H9 (cell line): ENCODE data around the gene OR51M1. TPM values are rescaled to one million over a fixed set of nuclear protein-coding genes. Genes with fewer than 3 reads are reported as not detected.

Source experiments
- DNase-seq: peaks from one replicate; pipeline ENCODE4 v3.0.0-alpha.2; 2017
- H2AFZ ChIP-seq: one replicate; pipeline ENCODE4 v1.6.1; 2013; ENCODE audit warnings: mild to moderate bottlenecking, low read length, control low read depth, moderate library complexity
- H2AK5ac ChIP-seq: 2 replicates; pipeline ENCODE4 v1.6.1; 2013; ENCODE audit warnings: low read length, control low read depth, mixed read lengths; ENCODE audit not compliant: insufficient read length
- H2BK120ac ChIP-seq: one replicate; pipeline ENCODE4 v1.6.1; 2013; ENCODE audit warnings: low read depth, mild to moderate bottlenecking, low read length, control low read depth, inconsistent platforms; ENCODE audit not compliant: poor library complexity, severe bottlenecking
- H2BK12ac ChIP-seq: 2 replicates; pipeline ENCODE4 v1.6.1; 2013; ENCODE audit warnings: low read length, control low read depth, mixed read lengths, low read depth; ENCODE audit not compliant: insufficient read length
- H2BK15ac ChIP-seq: 2 replicates; pipeline ENCODE4 v1.6.1; 2013; ENCODE audit warnings: low read depth, low read length, control low read depth
- H2BK20ac ChIP-seq: one replicate; pipeline ENCODE4 v1.6.1; 2013; ENCODE audit warnings: low read depth, mild to moderate bottlenecking, low read length, control low read depth, inconsistent platforms; ENCODE audit not compliant: poor library complexity, severe bottlenecking
- H2BK5ac ChIP-seq: 2 replicates; pipeline ENCODE4 v1.6.1; 2013; ENCODE audit warnings: low read length, control low read depth, mixed read lengths; ENCODE audit not compliant: insufficient read length
- H3K14ac ChIP-seq: 2 replicates; pipeline ENCODE4 v1.6.1; 2013; ENCODE audit warnings: low read length, control low read depth; ENCODE audit not compliant: insufficient read depth
- H3K18ac ChIP-seq: 2 replicates; pipeline ENCODE4 v1.6.1; 2013; ENCODE audit warnings: low read depth, mild to moderate bottlenecking, mixed read lengths, low read length, control low read depth; ENCODE audit not compliant: insufficient read length
- H3K23ac ChIP-seq: 2 replicates; pipeline ENCODE4 v1.6.1; 2013; ENCODE audit warnings: low read length, control low read depth, mixed read lengths, low read depth; ENCODE audit not compliant: insufficient read length
- H3K23me2 ChIP-seq: 2 replicates; pipeline ENCODE4 v1.6.1; 2013; ENCODE audit warnings: low read depth, mild to moderate bottlenecking, mixed read lengths, low read length, control low read depth; ENCODE audit not compliant: insufficient read length, poor library complexity, severe bottlenecking
- H3K27ac ChIP-seq: 2 replicates; pipeline ENCODE4 v1.5.1; 2013; ENCODE audit warnings: low read length, control low read depth, mixed read lengths, low read depth; ENCODE audit not compliant: insufficient read length
- H3K27me3 ChIP-seq: 2 replicates; pipeline ENCODE4 v1.6.1; 2013; ENCODE audit warnings: low read length, control low read depth, inconsistent platforms; ENCODE audit not compliant: insufficient read depth
- H3K4ac ChIP-seq: 2 replicates; pipeline ENCODE4 v1.6.1; 2013; ENCODE audit warnings: low read depth, mild to moderate bottlenecking, control low read depth, inconsistent platforms, low read length, moderate library complexity
- H3K4me1 ChIP-seq: 2 replicates; pipeline ENCODE4 v1.6.1; 2013; ENCODE audit warnings: low read length, control low read depth, inconsistent platforms; ENCODE audit not compliant: insufficient read depth
- H3K4me2 ChIP-seq: 2 replicates; pipeline ENCODE4 v1.6.1; 2013; ENCODE audit warnings: low read length, control low read depth, mixed read lengths; ENCODE audit not compliant: insufficient read length, insufficient read depth
- H3K56ac ChIP-seq: 2 replicates; pipeline ENCODE4 v1.6.1; 2013; ENCODE audit warnings: low read depth, mild to moderate bottlenecking, mixed read lengths, low read length, control low read depth; ENCODE audit not compliant: insufficient read length
- H3K79me1 ChIP-seq: 2 replicates; pipeline ENCODE4 v1.6.1; 2013; ENCODE audit warnings: low read depth, mild to moderate bottlenecking, moderate library complexity, low read length, control low read depth, inconsistent platforms; ENCODE audit not compliant: insufficient read depth, poor library complexity, severe bottlenecking
- H3K79me2 ChIP-seq: 2 replicates; pipeline ENCODE4 v1.6.1; 2013; ENCODE audit warnings: low read length, control low read depth, inconsistent platforms; ENCODE audit not compliant: insufficient read depth
- H3K9ac ChIP-seq: 2 replicates; pipeline ENCODE4 v1.6.1; 2013; ENCODE audit warnings: low read length, control low read depth, mixed read lengths; ENCODE audit not compliant: insufficient read length; ENCODE audit errors: extremely low read depth
- H3K9me3 ChIP-seq: one replicate; pipeline ENCODE4 v1.6.1; 2013; ENCODE audit warnings: low read depth, low read length, inconsistent platforms; ENCODE audit not compliant: control insufficient read depth
- H3T11ph ChIP-seq: one replicate; pipeline ENCODE4 v1.6.1; 2013; ENCODE audit warnings: mild to moderate bottlenecking, low read length, control low read depth, inconsistent platforms
- H4K20me1 ChIP-seq: one replicate; pipeline ENCODE4 v1.6.1; 2013; ENCODE audit not compliant: control insufficient read depth, insufficient read length, insufficient read depth
- H4K5ac ChIP-seq: 2 replicates; pipeline ENCODE4 v1.6.1; 2013; ENCODE audit warnings: low read depth, mild to moderate bottlenecking, mixed read lengths, low read length, control low read depth; ENCODE audit not compliant: insufficient read length
- H4K8ac ChIP-seq: replicated peaks from 2 replicates; pipeline ENCODE4 v1.6.1; 2013; ENCODE audit warnings: low read length, control low read depth, mixed read lengths, low read depth; ENCODE audit not compliant: insufficient read length
- H4K91ac ChIP-seq: 2 replicates; pipeline ENCODE4 v1.6.1; 2013; ENCODE audit warnings: low read depth, mild to moderate bottlenecking, moderate library complexity, mixed read lengths, low read length, control low read depth; ENCODE audit not compliant: insufficient read length
- H3K27ac Mint-ChIP-seq, 3 experiments: 2 replicates in 2 of 3; 3 replicates in 1 of 3; pipeline ENCODE4 v1.8.0; 2020 to 2021; ENCODE audit warnings: mixed read lengths in 3 of 3, mild to moderate bottlenecking in 1 of 3, moderate library complexity in 1 of 3
- H3K27me3 Mint-ChIP-seq: 2 replicates; pipeline ENCODE4 v1.8.0; 2021; ENCODE audit warnings: low read depth, mild to moderate bottlenecking, moderate library complexity, mixed read lengths
- H3K36me3 Mint-ChIP-seq, 3 experiments: 2 replicates in 2 of 3; 3 replicates in 1 of 3; pipeline ENCODE4 v1.8.0; 2020 to 2021; ENCODE audit warnings: low read depth in 3 of 3, mixed read lengths in 3 of 3; ENCODE audit not compliant: insufficient read depth in 1 of 3
- H3K4me1 Mint-ChIP-seq, 2 experiments: 2 replicates each; pipeline ENCODE4 v1.8.0; 2020; ENCODE audit warnings: mixed read lengths in 2 of 2
- H3K4me3 Mint-ChIP-seq, 2 experiments: 2 replicates in 1 of 2; 3 replicates in 1 of 2; pipeline ENCODE4 v1.8.0; 2020 to 2021; ENCODE audit warnings: mild to moderate bottlenecking in 2 of 2, mixed read lengths in 2 of 2, moderate library complexity in 1 of 2
- H3K9me3 Mint-ChIP-seq, 2 experiments: 2 replicates in 1 of 2; 3 replicates in 1 of 2; pipeline ENCODE4 v1.8.0; 2020; ENCODE audit warnings: mild to moderate bottlenecking in 2 of 2, mixed read lengths in 2 of 2, moderate library complexity in 1 of 2
- CTCF ChIP-seq: fragments of 200-600 bp; sonication (generic); conservative IDR thresholded peaks from 3 replicates; pipeline ENCODE4 v1.8.0; 2021; ENCODE audit warnings: antibody characterized with exemption, mild to moderate bottlenecking
- WGBS: extraction: QIAGEN DNeasy Blood & Tissue Kit; methylation state at CpG from one replicate; pipeline ENCODE4 v1.1.7; 2013; ENCODE audit warnings: missing lambda C conversion rate, low lambda C conversion rate, mixed read lengths; ENCODE audit not compliant: insufficient read length; ENCODE audit errors: extremely low coverage; 5-methylcytosine and 5-hydroxymethylcytosine counted together
- total RNA-seq: library from RNA; stranded (reverse); gene quantifications from 2 replicates; pipeline ENCODE4 v1.2.1, GENCODE V29; 2021

OR51M1 gene
- total RNA-seq, 1 experiment from 2014 or later, result not detected

- Histone ChIP-seq H4K8ac (no peak overlapping the region), H3K27ac (no peak overlapping the region), H3K9ac (no peak overlapping the region), H3K9me3 (no peaks in the 10 kb centered on the region), H2AFZ (no peak overlapping the region), H3K4me2 (peak overlapping the region; percentile 4), H3K4ac (no peak overlapping the region), H3K14ac (no peak overlapping the region), H2BK15ac (no peak overlapping the region), H2AK5ac (no peak overlapping the region), H3K56ac (no peak overlapping the region), H3K18ac (no peak overlapping the region), H3K79me2 (no peaks in the 10 kb centered on the region), H3K79me1 (no peaks in the 10 kb centered on the region), H4K91ac (no peak overlapping the region), H2BK5ac (no peak overlapping the region), H3K27me3 (no peaks in the 10 kb centered on the region), H3T11ph (no peak overlapping the region), H3K4me1 (peaks cover 7% of the 10 kb centered on the region; the same call in 1 of the 2 replicates), H2BK20ac (no peak overlapping the region), H2BK120ac (no peak overlapping the region), H4K5ac (no peak overlapping the region), H3K23me2 (no peaks in the 10 kb centered on the region), H2BK12ac (no peak overlapping the region), H3K23ac (no peak overlapping the region), H4K20me1 (no peaks in the 10 kb centered on the region)
- H3K27ac Mint-ChIP-seq, result no peak overlapping the region
- no peaks in the 10 kb centered on the region for H3K9me3 Mint-ChIP-seq
- DNase-seq, result no peak
- no peaks in the 10 kb centered on the region for H3K36me3 Mint-ChIP-seq
- H3K4me3 Mint-ChIP-seq, result no peak overlapping the region
- no CpG with 5 or more reads among the region's 3 CpGs for WGBS
- TF ChIP-seq CTCF, result no peak
- H3K4me1 Mint-ChIP-seq, result peaks cover 15 to 17% of the 10 kb centered on the region in 2 experiments
- H3K27me3 Mint-ChIP-seq, result no peaks in the 10 kb centered on the region
Measured at GRCh38 chr11:5348551-5349194, 34.9 kb upstream of the OR51M1 start.
